Ovary (tissue), 3 donors: ENCODE results near the gene GNAT2.

Source experiments
- CTCF ChIP-seq, 3 donors: fragments of 450-650 bp in 2 of 3; fragments of 200-600 bp in 1 of 3; IDR thresholded peaks; one replicate each; pipeline versions ENCODE4 v1.5.1 to v1.8.0; 2016 to 2022; ENCODE audit warnings: antibody characterized with exemption in 3 of 3, mild to moderate bottlenecking in 1 of 3
- EP300 ChIP-seq: sonication (generic); formaldehyde crosslinking; IDR thresholded peaks from one replicate; pipeline ENCODE4 v1.6.1; 2017; ENCODE audit warnings: antibody characterized with exemption
- POLR2A ChIP-seq: fragments of 450-650 bp; IDR thresholded peaks from one replicate; pipeline ENCODE4 v1.6.1; 2017; ENCODE audit warnings: antibody characterized with exemption, mild to moderate bottlenecking, moderate library complexity
- donor health status: DM: no; HTN: no; CAD: no.

GRCh38 chr1:109595531-109595930 is 23.9 kb downstream of the GNAT2 start:
- no peak for TF ChIP-seq CTCF (IDR thresholded peaks at IDR 0.05)
- TF ChIP-seq POLR2A: no peak
- TF ChIP-seq EP300: no peak
